Ishikawa (cell line): ENCODE results near the gene GYG2.

Experiments used
- CEBPB ChIP-seq: IDR thresholded peaks from 2 replicates; pipeline ENCODE4 v1.6.1; 2012
- CREB1 ChIP-seq: IDR thresholded peaks from 2 replicates; pipeline ENCODE4 v1.6.1; 2012; ENCODE audit warnings: low read depth
- EGR1 ChIP-seq: IDR thresholded peaks from 2 replicates; pipeline ENCODE4 v1.6.1; 2012
- EP300 ChIP-seq: IDR thresholded peaks from 2 replicates; pipeline ENCODE4 v1.6.1; 2012; ENCODE audit warnings: borderline replicate concordance
- FOXM1 ChIP-seq: IDR thresholded peaks from 2 replicates; pipeline ENCODE4 v1.6.1; 2012; ENCODE audit warnings: low read depth, borderline replicate concordance
- MAX ChIP-seq: IDR thresholded peaks from 2 replicates; pipeline ENCODE4 v1.6.1; 2012
- NFIC ChIP-seq: IDR thresholded peaks from 2 replicates; pipeline ENCODE4 v1.6.1; 2012
- RAD21 ChIP-seq: IDR thresholded peaks from 2 replicates; pipeline ENCODE4 v1.6.1; 2012; ENCODE audit warnings: low read depth
- TAF1 ChIP-seq: IDR thresholded peaks from 2 replicates; pipeline ENCODE4 v1.6.1; 2012; ENCODE audit warnings: low read depth, mild to moderate bottlenecking
- TCF12 ChIP-seq: IDR thresholded peaks from 2 replicates; pipeline ENCODE4 v1.6.1; 2012; ENCODE audit warnings: low read depth
- TEAD4 ChIP-seq: IDR thresholded peaks from 2 replicates; pipeline ENCODE4 v1.6.1; 2012
- YY1 ChIP-seq: IDR thresholded peaks from 2 replicates; pipeline ENCODE4 v1.6.1; 2012; ENCODE audit warnings: low read depth
- ZBTB7A ChIP-seq: IDR thresholded peaks from 2 replicates; pipeline ENCODE4 v1.6.1; 2012; ENCODE audit warnings: low read depth
- TF ChIP-seq, protein P1 (sequence below): IDR thresholded peaks from 2 replicates; pipeline ENCODE4 v1.6.1; 2012; ENCODE audit warnings: low read depth, mild to moderate bottlenecking
- TF ChIP-seq, protein P2 (sequence below): IDR thresholded peaks from 2 replicates; pipeline ENCODE4 v1.6.1; 2012

GYG2 gene

GRCh38 chrX:2848871-2849301, 20.2 kb downstream of the GYG2 start:
- TF ChIP-seq MAX (no peak), TEAD4 (peak; percentile 60), CEBPB (peak; percentile 47; the same call in 1 of the 2 replicates), RAD21 (no peak), YY1 (no peak), NFIC (no peak), FOXM1 (no peak)

- no peak for TF ChIP-seq EGR1
Observed at GRCh38 chrX:2854918-2855317, 26.2 kb downstream of the GYG2 start.

- no peak for TF ChIP-seq MAX
- TF ChIP-seq EP300: no peak
- no peak for TF ChIP-seq YY1
- no peak for TF ChIP-seq EGR1
- TF ChIP-seq ZBTB7A: no peak
- TF ChIP-seq CEBPB: no peak
- TF ChIP-seq FOXM1: no peak
- no peak for TF ChIP-seq TAF1
- TF ChIP-seq TEAD4: no peak
- TF ChIP-seq, protein P1, sequence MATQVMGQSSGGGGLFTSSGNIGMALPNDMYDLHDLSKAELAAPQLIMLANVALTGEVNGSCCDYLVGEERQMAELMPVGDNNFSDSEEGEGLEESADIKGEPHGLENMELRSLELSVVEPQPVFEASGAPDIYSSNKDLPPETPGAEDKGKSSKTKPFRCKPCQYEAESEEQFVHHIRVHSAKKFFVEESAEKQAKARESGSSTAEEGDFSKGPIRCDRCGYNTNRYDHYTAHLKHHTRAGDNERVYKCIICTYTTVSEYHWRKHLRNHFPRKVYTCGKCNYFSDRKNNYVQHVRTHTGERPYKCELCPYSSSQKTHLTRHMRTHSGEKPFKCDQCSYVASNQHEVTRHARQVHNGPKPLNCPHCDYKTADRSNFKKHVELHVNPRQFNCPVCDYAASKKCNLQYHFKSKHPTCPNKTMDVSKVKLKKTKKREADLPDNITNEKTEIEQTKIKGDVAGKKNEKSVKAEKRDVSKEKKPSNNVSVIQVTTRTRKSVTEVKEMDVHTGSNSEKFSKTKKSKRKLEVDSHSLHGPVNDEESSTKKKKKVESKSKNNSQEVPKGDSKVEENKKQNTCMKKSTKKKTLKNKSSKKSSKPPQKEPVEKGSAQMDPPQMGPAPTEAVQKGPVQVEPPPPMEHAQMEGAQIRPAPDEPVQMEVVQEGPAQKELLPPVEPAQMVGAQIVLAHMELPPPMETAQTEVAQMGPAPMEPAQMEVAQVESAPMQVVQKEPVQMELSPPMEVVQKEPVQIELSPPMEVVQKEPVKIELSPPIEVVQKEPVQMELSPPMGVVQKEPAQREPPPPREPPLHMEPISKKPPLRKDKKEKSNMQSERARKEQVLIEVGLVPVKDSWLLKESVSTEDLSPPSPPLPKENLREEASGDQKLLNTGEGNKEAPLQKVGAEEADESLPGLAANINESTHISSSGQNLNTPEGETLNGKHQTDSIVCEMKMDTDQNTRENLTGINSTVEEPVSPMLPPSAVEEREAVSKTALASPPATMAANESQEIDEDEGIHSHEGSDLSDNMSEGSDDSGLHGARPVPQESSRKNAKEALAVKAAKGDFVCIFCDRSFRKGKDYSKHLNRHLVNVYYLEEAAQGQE: no peak
Observed at GRCh38 chrX:2855761-2856160, 27.0 kb downstream of the GYG2 start.

DNA sequence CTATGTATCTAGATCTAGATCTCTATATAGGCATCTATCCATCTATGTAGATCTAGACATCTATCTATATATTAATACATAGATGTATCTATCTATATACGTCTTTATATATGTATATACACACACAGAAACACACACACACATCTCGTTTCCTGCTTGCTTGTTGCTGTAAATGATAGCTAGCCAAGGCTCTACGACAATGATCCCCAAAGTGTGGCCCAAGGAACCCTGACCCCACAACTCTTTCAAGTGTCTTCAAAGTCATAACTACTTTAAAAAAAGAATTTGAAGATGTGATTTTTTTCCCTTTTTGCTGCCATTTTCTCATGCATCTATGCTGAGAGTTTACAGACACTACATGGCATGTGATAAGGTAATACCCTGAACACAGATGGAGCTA, 28.8 kb downstream of the GYG2 start:
- TF ChIP-seq, protein P2, sequence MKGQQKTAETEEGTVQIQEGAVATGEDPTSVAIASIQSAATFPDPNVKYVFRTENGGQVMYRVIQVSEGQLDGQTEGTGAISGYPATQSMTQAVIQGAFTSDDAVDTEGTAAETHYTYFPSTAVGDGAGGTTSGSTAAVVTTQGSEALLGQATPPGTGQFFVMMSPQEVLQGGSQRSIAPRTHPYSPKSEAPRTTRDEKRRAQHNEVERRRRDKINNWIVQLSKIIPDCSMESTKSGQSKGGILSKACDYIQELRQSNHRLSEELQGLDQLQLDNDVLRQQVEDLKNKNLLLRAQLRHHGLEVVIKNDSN: no peak
- TF ChIP-seq CEBPB (no peak), EGR1 (no peak), EP300 (no peak), CREB1 (no peak), TCF12 (no peak), RAD21 (no peak)

GRCh38 chrX:2859197-2859797, 30.6 kb downstream of the GYG2 start:
- no peak for TF ChIP-seq RAD21
- no peak for TF ChIP-seq YY1
- no peak for TF ChIP-seq EGR1
- TF ChIP-seq FOXM1: no peak
- TF ChIP-seq, protein P2: no peak
- TF ChIP-seq NFIC: no peak
- TF ChIP-seq, protein P1: no peak
- TF ChIP-seq CEBPB: no peak
- TF ChIP-seq TCF12: no peak
- no peak for TF ChIP-seq ZBTB7A
- no peak for TF ChIP-seq EP300
- TF ChIP-seq TAF1: no peak

DNA sequence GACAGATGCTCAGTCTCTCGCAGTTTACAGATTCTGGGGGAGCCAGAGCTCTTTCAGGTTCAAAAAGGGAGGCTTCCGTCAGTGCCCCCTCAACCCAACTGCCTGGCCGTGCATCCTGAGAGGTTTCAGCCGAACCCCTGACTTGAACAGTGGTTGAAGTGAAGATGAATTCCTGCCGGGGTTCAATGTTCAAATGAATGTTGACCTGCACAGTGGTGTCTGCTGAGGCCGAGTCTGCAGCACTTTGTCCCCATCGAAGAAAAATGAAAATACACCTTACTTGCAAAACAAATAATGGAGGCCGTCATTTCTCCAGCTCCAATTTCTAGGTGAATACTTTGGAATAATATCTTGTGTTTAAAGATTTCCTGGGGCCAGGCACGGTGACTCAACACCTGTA, 33.7 kb downstream of the GYG2 start:
- TF ChIP-seq, protein P1: no peak
- TF ChIP-seq EP300 (no peak), MAX (no peak), EGR1 (no peak), ZBTB7A (no peak), NFIC (no peak), FOXM1 (no peak), TAF1 (no peak), CREB1 (no peak), YY1 (no peak), TCF12 (no peak), CEBPB (no peak), TEAD4 (no peak), RAD21 (no peak)
- TF ChIP-seq, protein P2: no peak
